HUES64 (cell line): ENCODE measurements around the gene DCAF8.

ENCODE experiments used
- H3K27ac ChIP-seq: 2 replicates; pipeline ENCODE4 v1.7.0; 2013; ENCODE audit warnings: low read depth, low read length, inconsistent platforms
- H3K27me3 ChIP-seq: 2 replicates; pipeline ENCODE4 v1.6.1; 2013; ENCODE audit warnings: mild to moderate bottlenecking, low read length; ENCODE audit not compliant: insufficient read depth
- H3K36me3 ChIP-seq: 2 replicates; pipeline ENCODE4 v1.6.1; 2013; ENCODE audit warnings: mild to moderate bottlenecking, low read length; ENCODE audit not compliant: insufficient read depth
- H3K4me1 ChIP-seq: 2 replicates; pipeline ENCODE4 v1.6.1; 2013; ENCODE audit warnings: mild to moderate bottlenecking, low read length, moderate library complexity; ENCODE audit not compliant: insufficient read depth
- H3K4me3 ChIP-seq: 2 replicates; pipeline ENCODE4 v1.5.1; 2013; ENCODE audit warnings: mild to moderate bottlenecking, low read length, moderate library complexity
- H3K9ac ChIP-seq: 2 replicates; pipeline ENCODE4 v1.6.1; 2013; ENCODE audit warnings: mild to moderate bottlenecking, low read depth, low read length
- H3K9me3 ChIP-seq: 2 replicates; pipeline ENCODE4 v1.6.1; 2013; ENCODE audit warnings: low read depth, low read length; ENCODE audit not compliant: insufficient read depth
- WGBS: fragments of 150-250, 120-280 bp; methylation state at CpG from one replicate; pipeline ENCODE4 v1.1.7; 2013; ENCODE audit warnings: missing lambda C conversion rate; 5-methylcytosine and 5-hydroxymethylcytosine counted together

The DCAF8 gene

DNA sequence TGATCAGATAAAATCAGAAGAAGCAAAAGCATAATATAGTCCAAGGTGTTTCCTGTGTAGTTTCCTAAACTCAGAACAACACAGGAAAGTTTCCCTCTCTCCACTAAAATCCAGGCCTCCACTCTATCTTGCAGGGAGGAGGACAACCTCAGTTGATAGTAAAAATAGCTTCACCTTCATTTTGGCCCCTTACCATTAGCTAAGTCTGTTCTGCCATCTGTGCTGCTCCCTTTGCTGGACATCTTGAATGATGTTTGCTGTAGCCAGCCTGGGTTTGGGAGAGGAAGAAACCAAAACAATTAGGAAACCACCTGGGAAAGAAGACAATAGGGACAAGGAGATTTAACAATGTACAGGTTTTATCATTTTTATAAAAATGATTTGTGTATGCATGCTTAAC lies 18.6 kb downstream of the DCAF8 start:
- peaks cover 52% of the 10 kb centered on the region for H3K36me3 ChIP-seq
- no peaks in the 10 kb centered on the region for H3K4me1 ChIP-seq
- H3K4me3 ChIP-seq = no peak overlapping the region
- H3K27ac ChIP-seq = no peak overlapping the region
- no peaks in the 10 kb centered on the region for H3K27me3 ChIP-seq
- H3K9ac ChIP-seq = no peak overlapping the region
- H3K9me3 ChIP-seq = no peaks in the 10 kb centered on the region

DNA sequence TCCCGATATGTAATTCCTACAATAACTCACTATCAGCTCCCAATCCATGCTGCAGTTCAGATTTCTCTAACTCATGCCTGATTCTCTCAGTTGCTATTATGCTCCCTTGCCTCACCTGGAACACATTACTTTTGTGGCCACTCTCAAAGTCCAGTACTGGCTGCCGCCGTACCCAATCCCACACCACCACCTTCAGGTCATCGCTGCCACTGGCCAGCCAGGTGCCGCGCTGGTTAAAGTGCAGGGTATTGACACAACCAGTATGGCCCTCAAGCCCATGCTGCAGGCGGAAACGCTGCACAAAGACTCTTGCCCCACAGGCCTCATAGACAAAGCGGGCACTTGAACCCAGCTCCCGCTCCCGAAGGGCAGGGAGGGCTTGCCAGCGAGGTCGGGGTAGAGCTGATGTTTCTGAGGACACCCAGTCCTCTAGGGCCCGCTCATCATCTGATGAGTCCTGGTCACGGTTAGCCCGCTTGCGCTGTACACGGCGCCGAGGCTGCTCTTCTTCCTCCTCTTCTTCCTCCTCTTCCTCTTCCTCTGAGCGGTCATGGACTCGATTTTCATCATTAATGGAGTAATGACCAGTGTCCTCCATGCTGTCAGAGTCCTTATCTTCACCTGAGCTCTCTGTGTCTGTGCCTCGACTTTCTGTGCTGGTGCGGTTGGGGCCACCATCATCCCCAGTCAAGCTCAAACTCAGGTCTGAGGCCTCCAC lies 22.6 kb downstream of the DCAF8 start:
- Histone ChIP-seq H3K27ac (no peak overlapping the region), H3K4me3 (no peak overlapping the region), H3K4me1 (no peaks in the 10 kb centered on the region), H3K36me3 (peaks cover 93% of the 10 kb centered on the region), H3K27me3 (no peaks in the 10 kb centered on the region), H3K9me3 (no peaks in the 10 kb centered on the region), H3K9ac (no peak overlapping the region)
- 98% methylated on average over 24 of the region's 24 CpGs for WGBS

GRCh38 chr1:160238408-160238807 lies 23.9 kb downstream of the DCAF8 start:
- H3K9ac ChIP-seq = no peak overlapping the region
- 92% methylated on average over 5 of the region's 5 CpGs for WGBS
- H3K36me3 ChIP-seq = peaks cover 92% of the 10 kb centered on the region
- H3K4me3 ChIP-seq = no peak overlapping the region
- H3K27me3 ChIP-seq = no peaks in the 10 kb centered on the region
- no peaks in the 10 kb centered on the region for H3K4me1 ChIP-seq
- H3K9me3 ChIP-seq = no peaks in the 10 kb centered on the region
- H3K27ac ChIP-seq = no peak overlapping the region

DNA sequence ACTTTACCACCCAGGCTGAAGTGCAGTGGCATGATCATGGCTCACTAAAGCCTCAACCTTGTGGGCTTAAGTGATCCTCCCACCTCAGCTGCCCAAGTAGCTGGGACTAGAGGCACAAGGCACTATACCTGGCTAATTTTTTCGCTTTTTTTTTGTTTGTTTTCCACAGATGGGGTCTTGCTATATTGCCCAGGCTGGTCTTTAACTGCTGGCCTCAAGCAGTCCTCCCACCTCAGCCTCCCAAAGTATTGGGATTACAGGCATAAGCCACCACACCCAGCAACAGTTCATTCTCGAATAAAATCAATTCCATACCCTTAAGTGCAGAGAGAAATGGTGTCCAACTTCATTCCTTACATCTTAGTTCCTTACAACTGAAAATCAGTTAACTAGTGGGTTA lies 24.8 kb downstream of the DCAF8 start:
- H3K36me3 ChIP-seq = peaks cover 92% of the 10 kb centered on the region
- WGBS = 95% methylated on average over 2 of the region's 2 CpGs
- H3K9ac ChIP-seq = no peak overlapping the region
- H3K4me1 ChIP-seq = no peaks in the 10 kb centered on the region
- no peaks in the 10 kb centered on the region for H3K27me3 ChIP-seq
- no peak overlapping the region for H3K4me3 ChIP-seq
- H3K9me3 ChIP-seq = no peaks in the 10 kb centered on the region
- no peak overlapping the region for H3K27ac ChIP-seq

- H3K27ac ChIP-seq = no peak overlapping the region
- H3K36me3 ChIP-seq = peaks cover 94% of the 10 kb centered on the region
- 96% methylated on average over 5 of the region's 5 CpGs for WGBS
These were observed 25.5 kb downstream of the DCAF8 start for GRCh38 chr1:160236806-160237205.

DNA sequence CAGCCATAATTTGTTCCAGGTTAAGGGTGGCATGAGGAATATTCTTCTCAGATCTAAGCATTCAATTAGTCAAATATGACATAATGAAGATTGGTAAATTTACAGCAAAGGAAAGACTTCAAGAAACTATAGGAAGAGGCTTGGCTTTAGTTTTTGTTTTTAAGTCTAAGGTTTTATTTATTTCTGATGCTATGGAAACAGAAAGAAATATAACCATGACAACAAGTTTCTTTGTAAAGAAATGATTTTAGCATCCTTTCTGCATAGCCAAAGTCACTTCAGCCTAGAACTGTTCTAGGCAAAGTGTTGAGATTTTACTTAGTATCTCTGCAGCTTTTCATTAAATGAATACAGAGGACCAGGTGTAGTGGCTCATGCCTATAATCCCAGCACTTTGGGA lies 29.4 kb downstream of the DCAF8 start:
- no peaks in the 10 kb centered on the region for H3K4me1 ChIP-seq
- H3K27me3 ChIP-seq = no peaks in the 10 kb centered on the region
- no peak overlapping the region for H3K9ac ChIP-seq
- H3K27ac ChIP-seq = no peak overlapping the region
- H3K36me3 ChIP-seq = peaks cover 94% of the 10 kb centered on the region
- H3K9me3 ChIP-seq = no peaks in the 10 kb centered on the region
- no peak overlapping the region for H3K4me3 ChIP-seq

More at GRCh38 chr1:160236806-160237205, 25.5 kb downstream of the DCAF8 start:
- H3K9me3 ChIP-seq = no peaks in the 10 kb centered on the region
- no peak overlapping the region for H3K9ac ChIP-seq
- H3K4me3 ChIP-seq = no peak overlapping the region
- no peaks in the 10 kb centered on the region for H3K4me1 ChIP-seq
- no peaks in the 10 kb centered on the region for H3K27me3 ChIP-seq

- Histone ChIP-seq H3K36me3 (peaks cover 99% of the 10 kb centered on the region), H3K4me3 (no peak overlapping the region), H3K9me3 (no peaks in the 10 kb centered on the region), H3K27ac (no peak overlapping the region), H3K27me3 (no peaks in the 10 kb centered on the region), H3K9ac (no peak overlapping the region), H3K4me1 (no peaks in the 10 kb centered on the region)
These were observed 33.9 kb downstream of the DCAF8 start for GRCh38 chr1:160228431-160228830.

DNA sequence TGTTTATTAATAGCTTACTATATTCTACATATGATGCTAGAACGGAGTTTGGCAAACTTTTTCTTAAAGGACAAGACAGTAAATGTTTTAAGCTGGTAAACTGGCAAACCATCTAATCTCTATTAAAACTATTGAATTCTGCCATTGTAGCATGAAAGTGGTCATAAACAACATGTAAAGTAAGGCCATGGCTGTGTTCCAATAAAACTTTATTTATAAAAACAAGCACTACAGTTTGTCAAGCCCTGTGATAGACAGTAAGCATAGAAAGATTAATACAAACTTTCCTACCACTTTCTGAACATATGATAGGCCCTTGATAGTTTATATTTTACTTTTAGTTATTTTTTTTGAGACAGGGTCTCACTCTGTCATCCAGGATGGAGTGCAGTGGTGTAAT lies 34.8 kb downstream of the DCAF8 start:
- H3K4me3 ChIP-seq = no peak overlapping the region
- peaks cover 99% of the 10 kb centered on the region for H3K36me3 ChIP-seq
- no peaks in the 10 kb centered on the region for H3K9me3 ChIP-seq
- H3K4me1 ChIP-seq = no peaks in the 10 kb centered on the region
- WGBS = 100% methylated on average over 1 of the region's 1 CpG
- H3K27me3 ChIP-seq = no peaks in the 10 kb centered on the region
- H3K9ac ChIP-seq = no peak overlapping the region
- no peak overlapping the region for H3K27ac ChIP-seq

GRCh38 chr1:160227034-160227433 lies 35.3 kb downstream of the DCAF8 start:
- 97% methylated on average over 4 of the region's 4 CpGs for WGBS
- Histone ChIP-seq H3K27me3 (no peaks in the 10 kb centered on the region), H3K4me1 (no peaks in the 10 kb centered on the region), H3K9ac (no peak overlapping the region), H3K36me3 (peaks cover 99% of the 10 kb centered on the region), H3K4me3 (no peak overlapping the region), H3K27ac (no peak overlapping the region), H3K9me3 (no peaks in the 10 kb centered on the region)

DNA sequence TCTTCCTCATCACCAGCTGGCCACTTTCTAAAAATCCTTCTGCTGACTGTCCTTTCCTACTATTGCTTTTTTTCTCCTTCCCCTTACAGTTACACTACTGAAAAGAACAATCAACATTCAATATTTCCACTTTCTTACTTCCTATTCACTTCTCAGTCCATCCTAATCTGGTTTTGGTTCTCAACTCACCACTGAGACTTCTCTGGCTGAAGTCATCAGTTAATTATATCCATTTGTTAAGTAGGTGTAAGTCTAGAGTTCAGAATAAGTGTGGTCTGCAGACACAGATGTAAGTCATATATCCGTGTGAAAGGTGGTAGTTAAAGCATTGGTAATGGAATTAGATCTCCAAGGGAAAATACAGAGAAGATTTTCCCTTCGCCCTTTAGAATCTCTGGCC lies 35.7 kb downstream of the DCAF8 start:
- Histone ChIP-seq H3K9me3 (no peaks in the 10 kb centered on the region), H3K27me3 (no peaks in the 10 kb centered on the region), H3K9ac (no peak overlapping the region), H3K27ac (no peak overlapping the region), H3K4me1 (no peaks in the 10 kb centered on the region), H3K36me3 (peaks cover 99% of the 10 kb centered on the region), H3K4me3 (no peak overlapping the region)
- 96% methylated on average over 2 of the region's 2 CpGs for WGBS

GRCh38 chr1:160225345-160225744 lies 37.0 kb downstream of the DCAF8 start:
- Histone ChIP-seq H3K4me3 (no peak overlapping the region), H3K4me1 (no peaks in the 10 kb centered on the region), H3K27me3 (no peaks in the 10 kb centered on the region), H3K9me3 (no peaks in the 10 kb centered on the region), H3K36me3 (peaks cover 99% of the 10 kb centered on the region), H3K9ac (no peak overlapping the region), H3K27ac (no peak overlapping the region)
- WGBS = 97% methylated on average over 2 of the region's 2 CpGs

DNA sequence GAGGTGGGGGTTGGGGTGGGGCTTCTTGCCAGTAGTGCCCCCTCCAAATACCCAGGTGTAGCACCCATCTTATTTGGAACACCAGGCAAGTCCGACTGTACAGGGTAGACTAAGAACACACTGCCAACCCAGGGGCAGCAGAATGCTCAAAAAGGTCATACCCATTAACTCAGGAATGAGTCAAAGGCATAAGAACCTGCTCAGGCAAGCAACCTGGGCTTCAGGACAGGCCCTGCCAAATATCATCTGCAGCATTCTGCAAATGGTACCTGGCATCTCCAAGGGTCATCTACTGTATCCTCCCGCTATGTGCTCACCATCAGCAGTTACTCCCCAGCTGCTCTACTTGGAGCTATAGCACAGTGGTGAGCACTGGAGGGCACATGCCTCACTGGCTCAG lies 37.7 kb downstream of the DCAF8 start:
- no peak overlapping the region for H3K9ac ChIP-seq
- H3K27me3 ChIP-seq = no peaks in the 10 kb centered on the region
- H3K36me3 ChIP-seq = peaks cover 100% of the 10 kb centered on the region
- 98% methylated on average over 2 of the region's 2 CpGs for WGBS
- H3K9me3 ChIP-seq = no peaks in the 10 kb centered on the region
- H3K4me3 ChIP-seq = no peak overlapping the region
- no peak overlapping the region for H3K27ac ChIP-seq
- H3K4me1 ChIP-seq = peaks cover 4% of the 10 kb centered on the region; the same call in 1 of the 2 replicates
